Activated T-helper 1 cell treated with Interleukin-2 at 50 U/mL for 16 hours (primary cell): ENCODE measurements around the gene EMSY.
"Not testable (repeated sequence)": the region's sequence is repeated elsewhere in the genome, so short reads cannot be mapped to it uniquely, and the experiment has no call there.

ENCODE experiments used
- DNase-seq: peaks from one replicate; pipeline ENCODE4 v3.0.0-alpha.2; 2020; ENCODE audit warnings: low read depth

The EMSY gene, protein sequence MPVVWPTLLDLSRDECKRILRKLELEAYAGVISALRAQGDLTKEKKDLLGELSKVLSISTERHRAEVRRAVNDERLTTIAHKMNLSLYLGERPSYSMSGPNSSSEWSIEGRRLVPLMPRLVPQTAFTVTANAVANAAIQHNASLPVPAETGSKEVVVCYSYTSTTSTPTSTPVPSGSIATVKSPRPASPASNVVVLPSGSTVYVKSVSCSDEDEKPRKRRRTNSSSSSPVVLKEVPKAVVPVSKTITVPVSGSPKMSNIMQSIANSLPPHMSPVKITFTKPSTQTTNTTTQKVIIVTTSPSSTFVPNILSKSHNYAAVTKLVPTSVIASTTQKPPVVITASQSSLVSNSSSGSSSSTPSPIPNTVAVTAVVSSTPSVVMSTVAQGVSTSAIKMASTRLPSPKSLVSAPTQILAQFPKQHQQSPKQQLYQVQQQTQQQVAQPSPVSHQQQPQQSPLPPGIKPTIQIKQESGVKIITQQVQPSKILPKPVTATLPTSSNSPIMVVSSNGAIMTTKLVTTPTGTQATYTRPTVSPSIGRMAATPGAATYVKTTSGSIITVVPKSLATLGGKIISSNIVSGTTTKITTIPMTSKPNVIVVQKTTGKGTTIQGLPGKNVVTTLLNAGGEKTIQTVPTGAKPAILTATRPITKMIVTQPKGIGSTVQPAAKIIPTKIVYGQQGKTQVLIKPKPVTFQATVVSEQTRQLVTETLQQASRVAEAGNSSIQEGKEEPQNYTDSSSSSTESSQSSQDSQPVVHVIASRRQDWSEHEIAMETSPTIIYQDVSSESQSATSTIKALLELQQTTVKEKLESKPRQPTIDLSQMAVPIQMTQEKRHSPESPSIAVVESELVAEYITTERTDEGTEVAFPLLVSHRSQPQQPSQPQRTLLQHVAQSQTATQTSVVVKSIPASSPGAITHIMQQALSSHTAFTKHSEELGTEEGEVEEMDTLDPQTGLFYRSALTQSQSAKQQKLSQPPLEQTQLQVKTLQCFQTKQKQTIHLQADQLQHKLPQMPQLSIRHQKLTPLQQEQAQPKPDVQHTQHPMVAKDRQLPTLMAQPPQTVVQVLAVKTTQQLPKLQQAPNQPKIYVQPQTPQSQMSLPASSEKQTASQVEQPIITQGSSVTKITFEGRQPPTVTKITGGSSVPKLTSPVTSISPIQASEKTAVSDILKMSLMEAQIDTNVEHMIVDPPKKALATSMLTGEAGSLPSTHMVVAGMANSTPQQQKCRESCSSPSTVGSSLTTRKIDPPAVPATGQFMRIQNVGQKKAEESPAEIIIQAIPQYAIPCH (N-terminal part only)

GRCh38 chr11:76444384-76445120 lies at the start of gene EMSY:
TSS of gene EMSY (plus strand) at chr11:76445018. CDS start at chr11:76446939, 1,921 bp downstream.
- DNase-seq, result peak; percentile 85

GRCh38 chr11:76395296-76395695 lies 49.5 kb upstream of the EMSY start:
- DNase-seq, result no peak

DNA sequence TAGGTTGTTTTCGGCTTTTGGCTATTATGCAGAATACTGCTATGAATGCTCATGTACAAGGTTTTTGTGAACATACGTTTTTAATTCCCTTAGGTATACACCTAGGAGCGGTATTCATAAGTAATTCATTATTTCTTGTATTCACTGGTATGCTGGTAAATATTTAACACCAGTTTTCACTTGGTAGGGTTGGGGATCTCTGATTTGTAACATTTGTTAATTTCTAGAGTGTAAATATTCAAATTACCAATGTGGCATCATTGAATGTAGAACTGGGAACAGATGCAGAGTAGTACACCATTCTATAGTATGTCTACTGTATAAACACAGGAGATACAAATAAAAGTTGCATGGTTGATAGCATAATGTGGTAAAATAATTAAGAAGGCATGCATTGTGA lies 47.4 kb upstream of the EMSY start:
- no peak for DNase-seq

- DNase-seq, result no peak
These were observed 43.9 kb upstream of the EMSY start for GRCh38 chr11:76400967-76401366.

- DNase-seq, result not testable (repeated sequence)
These were observed 43.3 kb upstream of the EMSY start for GRCh38 chr11:76401484-76401883.

- no peak for DNase-seq
These were observed 38.5 kb upstream of the EMSY start for GRCh38 chr11:76406359-76406758.

- DNase-seq, result no peak
These were observed 36.5 kb upstream of the EMSY start for GRCh38 chr11:76408171-76408965.

- no peak for DNase-seq
These were observed 33.9 kb upstream of the EMSY start for GRCh38 chr11:76410851-76411357.

GRCh38 chr11:76415073-76415472 lies 29.7 kb upstream of the EMSY start:
- DNase-seq, result no peak

GRCh38 chr11:76419896-76420295 lies 24.9 kb upstream of the EMSY start:
- DNase-seq, result no peak

- DNase-seq, result no peak
These were observed 20.4 kb upstream of the EMSY start for GRCh38 chr11:76424379-76424778.

- DNase-seq, result no peak
These were observed 19.9 kb upstream of the EMSY start for GRCh38 chr11:76424891-76425290.

DNA sequence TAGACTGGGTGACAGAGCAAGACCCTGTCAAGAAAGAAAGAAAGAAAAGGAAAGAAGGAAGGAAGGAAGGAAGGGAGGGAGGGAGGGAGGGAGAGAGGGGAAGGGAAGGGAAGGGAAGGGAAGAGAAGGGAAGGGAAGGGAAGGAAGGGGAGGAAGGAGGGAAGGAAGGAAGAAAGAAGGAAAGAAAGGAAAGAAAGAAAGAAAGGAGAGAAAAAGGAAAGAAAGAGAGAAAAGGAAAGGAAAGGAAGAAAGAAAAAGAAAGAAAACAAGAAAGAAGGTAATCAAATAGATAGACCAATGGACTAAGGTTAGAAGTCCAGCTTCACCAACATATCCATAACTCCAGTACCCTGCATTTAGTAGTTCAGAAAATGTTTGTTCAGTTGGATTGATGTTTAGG lies 18.2 kb upstream of the EMSY start:
- no peak for DNase-seq

DNA sequence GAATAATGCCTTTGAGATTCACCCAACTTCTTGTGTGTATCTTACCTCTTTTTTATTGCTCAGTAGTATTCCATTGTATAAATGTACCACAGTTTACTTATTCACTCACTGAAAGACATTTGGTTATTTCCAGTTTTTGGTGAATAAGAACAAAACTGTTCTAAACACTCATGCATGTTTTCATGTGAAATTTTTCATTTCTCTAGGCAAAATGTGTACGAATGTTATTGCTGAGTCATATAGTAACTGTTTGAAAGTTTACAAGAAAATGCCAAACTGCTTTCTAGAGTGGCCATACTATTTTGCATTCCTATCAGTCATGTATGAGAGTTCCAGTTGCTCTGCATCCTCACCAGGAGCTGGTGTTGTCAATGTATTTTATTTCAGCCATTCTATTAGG lies 8.8 kb upstream of the EMSY start:
- DNase-seq, result no peak

GRCh38 chr11:76443268-76443980 lies 1.4 kb upstream of the EMSY start:
- DNase-seq, result no peak

- DNase-seq, result no peak
These were observed 794 bp upstream of the EMSY start for GRCh38 chr11:76444065-76444383.

GRCh38 chr11:76445121-76446084 lies 585 bp downstream of the EMSY start:
- peak; percentile 9 for DNase-seq

GRCh38 chr11:76448506-76448905 lies 3.7 kb downstream of the EMSY start:
- no peak for DNase-seq

DNA sequence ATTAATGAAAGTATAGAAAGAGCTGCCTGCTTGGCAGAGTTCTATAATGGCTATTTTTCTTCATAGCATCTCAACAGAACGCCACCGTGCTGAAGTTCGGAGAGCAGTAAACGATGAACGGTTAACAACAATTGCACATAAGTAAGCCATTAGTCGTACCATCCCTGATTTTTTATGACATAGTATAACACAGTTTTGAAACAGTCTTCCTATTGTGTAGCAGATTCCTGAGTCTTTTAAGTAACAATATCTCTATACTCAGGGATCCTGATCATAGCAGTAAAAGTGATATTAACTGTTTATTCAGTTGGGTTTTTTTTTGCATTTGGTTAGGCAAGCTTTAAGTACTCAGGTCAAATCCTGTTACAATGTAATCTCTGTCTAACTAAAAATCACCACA lies 8.4 kb downstream of the EMSY start:
- DNase-seq, result no peak
